Liver (tissue), 3 donors: ENCODE data around the gene THRB.

Experiments
- TAF1 ChIP-seq: conservative IDR thresholded peaks from 2 replicates; pipeline ENCODE4 v1.6.1; 2016; ENCODE audit warnings: antibody characterized with exemption, mild to moderate bottlenecking
- TF ChIP-seq, protein P1 (sequence below): IDR thresholded peaks from 2 replicates; pipeline ENCODE4 v1.6.1; 2016; ENCODE audit warnings: antibody characterized with exemption
- TF ChIP-seq, protein P2 (sequence below): fragments of 150-350 bp; IDR thresholded peaks from 2 replicates; pipeline ENCODE4 v1.5.1; 2017; ENCODE audit warnings: improper control_type of control experiment, low read depth, low read length; ENCODE audit not compliant: missing input control
- TF ChIP-seq, protein P3 (sequence below): IDR thresholded peaks from 2 replicates; pipeline ENCODE4 v1.6.1; 2016; ENCODE audit warnings: antibody characterized with exemption
- donor health status: healthy.
- donor health status: healthy.

DNA sequence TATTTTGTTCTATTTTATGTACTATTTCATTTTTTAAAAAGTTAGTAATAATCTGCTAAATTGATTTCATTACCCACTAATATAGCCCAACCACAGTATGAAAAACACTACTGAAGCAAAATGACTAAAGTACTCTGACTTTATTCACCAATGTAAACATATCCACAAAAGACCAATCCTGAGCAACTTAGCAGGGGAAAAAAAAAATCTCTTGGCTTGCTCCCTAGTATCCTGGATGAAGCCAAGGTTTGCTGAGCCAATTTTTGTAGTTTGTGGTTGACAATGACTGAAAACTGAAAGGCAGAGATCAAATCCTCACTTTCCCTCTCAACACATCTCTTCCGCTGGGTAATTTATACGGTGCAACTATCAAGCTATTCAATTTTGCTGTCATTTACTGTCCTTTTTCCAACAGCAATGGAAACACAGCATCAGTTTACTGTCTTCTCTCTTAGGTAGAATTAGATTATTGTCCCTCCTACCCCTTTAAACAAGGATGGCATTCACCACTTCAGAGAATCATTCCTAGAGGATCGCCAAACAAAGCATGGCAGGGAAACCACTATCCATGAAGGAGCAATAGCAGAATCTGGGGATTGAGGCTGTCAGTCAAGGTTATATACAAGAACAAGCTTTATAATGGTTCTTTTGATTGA lies 149.7 kb downstream of the THRB start:
- TF ChIP-seq, protein P1, sequence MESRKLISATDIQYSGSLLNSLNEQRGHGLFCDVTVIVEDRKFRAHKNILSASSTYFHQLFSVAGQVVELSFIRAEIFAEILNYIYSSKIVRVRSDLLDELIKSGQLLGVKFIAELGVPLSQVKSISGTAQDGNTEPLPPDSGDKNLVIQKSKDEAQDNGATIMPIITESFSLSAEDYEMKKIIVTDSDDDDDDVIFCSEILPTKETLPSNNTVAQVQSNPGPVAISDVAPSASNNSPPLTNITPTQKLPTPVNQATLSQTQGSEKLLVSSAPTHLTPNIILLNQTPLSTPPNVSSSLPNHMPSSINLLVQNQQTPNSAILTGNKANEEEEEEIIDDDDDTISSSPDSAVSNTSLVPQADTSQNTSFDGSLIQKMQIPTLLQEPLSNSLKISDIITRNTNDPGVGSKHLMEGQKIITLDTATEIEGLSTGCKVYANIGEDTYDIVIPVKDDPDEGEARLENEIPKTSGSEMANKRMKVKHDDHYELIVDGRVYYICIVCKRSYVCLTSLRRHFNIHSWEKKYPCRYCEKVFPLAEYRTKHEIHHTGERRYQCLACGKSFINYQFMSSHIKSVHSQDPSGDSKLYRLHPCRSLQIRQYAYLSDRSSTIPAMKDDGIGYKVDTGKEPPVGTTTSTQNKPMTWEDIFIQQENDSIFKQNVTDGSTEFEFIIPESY = peak; percentile 28
- TF ChIP-seq, protein P2, sequence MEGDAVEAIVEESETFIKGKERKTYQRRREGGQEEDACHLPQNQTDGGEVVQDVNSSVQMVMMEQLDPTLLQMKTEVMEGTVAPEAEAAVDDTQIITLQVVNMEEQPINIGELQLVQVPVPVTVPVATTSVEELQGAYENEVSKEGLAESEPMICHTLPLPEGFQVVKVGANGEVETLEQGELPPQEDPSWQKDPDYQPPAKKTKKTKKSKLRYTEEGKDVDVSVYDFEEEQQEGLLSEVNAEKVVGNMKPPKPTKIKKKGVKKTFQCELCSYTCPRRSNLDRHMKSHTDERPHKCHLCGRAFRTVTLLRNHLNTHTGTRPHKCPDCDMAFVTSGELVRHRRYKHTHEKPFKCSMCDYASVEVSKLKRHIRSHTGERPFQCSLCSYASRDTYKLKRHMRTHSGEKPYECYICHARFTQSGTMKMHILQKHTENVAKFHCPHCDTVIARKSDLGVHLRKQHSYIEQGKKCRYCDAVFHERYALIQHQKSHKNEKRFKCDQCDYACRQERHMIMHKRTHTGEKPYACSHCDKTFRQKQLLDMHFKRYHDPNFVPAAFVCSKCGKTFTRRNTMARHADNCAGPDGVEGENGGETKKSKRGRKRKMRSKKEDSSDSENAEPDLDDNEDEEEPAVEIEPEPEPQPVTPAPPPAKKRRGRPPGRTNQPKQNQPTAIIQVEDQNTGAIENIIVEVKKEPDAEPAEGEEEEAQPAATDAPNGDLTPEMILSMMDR = no peak
- TF ChIP-seq TAF1 = no peak
- TF ChIP-seq, protein P3, sequence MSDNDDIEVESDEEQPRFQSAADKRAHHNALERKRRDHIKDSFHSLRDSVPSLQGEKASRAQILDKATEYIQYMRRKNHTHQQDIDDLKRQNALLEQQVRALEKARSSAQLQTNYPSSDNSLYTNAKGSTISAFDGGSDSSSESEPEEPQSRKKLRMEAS = no peak
